ENCODE results near the gene IFI27L1.

- TF ChIP-seq POLR2A (IDR thresholded peaks at IDR 0.05) (no peak), CTCF (IDR thresholded peaks at IDR 0.05) (no peak)
Measured at GRCh38 chr14:94113490-94113889, 32.4 kb downstream of the IFI27L1 start.

Data from upper lobe of left lung (tissue), 4 donors.